Adipose tissue (tissue), 3 donors: Measurements from ENCODE around the gene FXYD2. TPM values are rescaled to one million over a fixed set of nuclear protein-coding genes. Genes with fewer than 3 reads are reported as not detected.

Source experiments
- H3K27ac ChIP-seq: one replicate; pipeline ENCODE4 v1.5.1; 2013; ENCODE audit warnings: low read depth, low read length
- WGBS, 3 donors: extraction: QIAGEN DNeasy Blood & Tissue Kit; methylation state at CpG; one replicate each; pipeline ENCODE4 v1.1.7; 2013; 5-methylcytosine and 5-hydroxymethylcytosine counted together
- polyA plus RNA-seq, 3 donors: library from polyadenylated mRNA; stranded (reverse); fragments of 200-250 nt; gene quantifications; one replicate each; pipeline ENCODE4 v1.2.3, GENCODE V29; 2013
- donor health status: healthy with polysubstance abuse.
- donor health status: Bipolar disorder and iron deficiency.
- donor health status: healthy.

The FXYD2 gene
- polyA plus RNA-seq, 3 donors, result 0.85 to 379 (median 10.3) TPM

DNA sequence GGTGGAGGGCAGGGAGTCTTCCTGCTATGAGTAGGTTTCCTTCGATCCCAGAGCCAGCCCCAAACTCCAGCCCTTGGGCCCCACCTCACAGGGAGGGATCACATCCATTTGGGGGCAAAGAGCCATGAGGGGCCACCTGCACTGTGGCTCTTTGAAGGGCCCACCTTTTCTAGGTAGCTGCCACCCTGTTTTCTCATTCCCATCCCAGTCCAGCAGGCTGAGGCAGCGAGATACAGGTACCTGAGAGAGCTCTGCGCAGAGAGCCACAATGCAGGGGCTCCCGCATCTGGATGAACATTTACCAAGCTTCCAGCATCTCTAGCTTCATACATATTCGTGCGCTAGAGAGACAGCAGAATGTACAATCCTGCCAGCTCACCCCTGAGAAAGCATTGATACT is 35.6 kb upstream of the FXYD2 start:
- 80 to 95% (median 86%) methylated on average over 6 of the region's 6 CpGs for WGBS, 3 donors
- no peak overlapping the region for H3K27ac ChIP-seq

DNA sequence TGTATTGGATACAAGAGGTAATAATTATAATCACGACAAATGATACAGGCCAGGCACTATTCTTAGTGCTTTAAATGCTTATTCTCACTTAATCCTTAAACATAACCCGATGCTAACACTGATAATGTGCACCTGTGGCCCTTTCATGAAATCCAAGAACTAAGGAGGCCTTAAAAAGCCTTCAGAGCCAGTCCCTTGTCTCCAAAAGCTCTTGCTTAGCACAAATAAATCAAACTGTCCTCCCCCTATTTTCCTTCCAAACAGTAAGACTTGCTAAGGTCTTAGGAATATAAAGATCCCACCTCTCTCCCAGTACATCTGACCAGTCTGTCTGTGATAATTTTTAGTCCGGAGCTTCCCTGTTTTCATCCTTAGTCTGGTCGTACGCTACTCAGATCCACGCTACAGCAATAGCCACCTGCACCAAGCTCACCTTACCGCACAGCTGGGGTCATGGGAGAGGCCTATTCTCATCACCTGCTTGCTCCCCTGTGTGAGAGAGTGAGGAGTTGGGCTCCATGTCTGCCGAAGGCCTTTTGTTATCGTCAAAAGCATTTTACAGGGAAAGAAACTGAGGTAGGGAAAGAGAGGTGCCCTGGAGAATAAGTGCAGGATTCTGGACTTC is 35.1 kb upstream of the FXYD2 start:
- WGBS, 3 donors, result 81 to 84% (median 82%) methylated on average over 9 of the region's 9 CpGs
- H3K27ac ChIP-seq, result no peak overlapping the region

DNA sequence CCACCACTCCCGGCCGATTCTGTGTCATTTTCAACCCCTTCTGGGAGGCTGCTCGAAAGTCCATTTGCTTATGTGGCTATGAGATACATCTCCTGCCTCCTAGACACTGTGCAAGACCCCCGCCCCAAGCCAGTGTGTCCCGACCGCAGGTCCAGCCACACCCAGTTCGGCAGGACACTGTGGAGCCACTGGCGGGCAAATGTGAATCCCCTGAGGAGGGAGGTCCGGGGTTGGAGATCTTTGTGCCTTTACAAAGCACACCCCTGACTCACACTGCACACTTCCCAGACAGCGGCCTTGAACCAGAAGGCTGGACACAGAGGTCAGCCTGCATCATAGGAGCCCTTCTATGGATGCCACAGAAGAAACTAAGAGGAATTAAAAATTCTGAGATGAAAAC is 34.5 kb upstream of the FXYD2 start:
- 80 to 91% (median 83%) methylated on average over 10 of the region's 10 CpGs for WGBS, 3 donors
- no peak overlapping the region for H3K27ac ChIP-seq

DNA sequence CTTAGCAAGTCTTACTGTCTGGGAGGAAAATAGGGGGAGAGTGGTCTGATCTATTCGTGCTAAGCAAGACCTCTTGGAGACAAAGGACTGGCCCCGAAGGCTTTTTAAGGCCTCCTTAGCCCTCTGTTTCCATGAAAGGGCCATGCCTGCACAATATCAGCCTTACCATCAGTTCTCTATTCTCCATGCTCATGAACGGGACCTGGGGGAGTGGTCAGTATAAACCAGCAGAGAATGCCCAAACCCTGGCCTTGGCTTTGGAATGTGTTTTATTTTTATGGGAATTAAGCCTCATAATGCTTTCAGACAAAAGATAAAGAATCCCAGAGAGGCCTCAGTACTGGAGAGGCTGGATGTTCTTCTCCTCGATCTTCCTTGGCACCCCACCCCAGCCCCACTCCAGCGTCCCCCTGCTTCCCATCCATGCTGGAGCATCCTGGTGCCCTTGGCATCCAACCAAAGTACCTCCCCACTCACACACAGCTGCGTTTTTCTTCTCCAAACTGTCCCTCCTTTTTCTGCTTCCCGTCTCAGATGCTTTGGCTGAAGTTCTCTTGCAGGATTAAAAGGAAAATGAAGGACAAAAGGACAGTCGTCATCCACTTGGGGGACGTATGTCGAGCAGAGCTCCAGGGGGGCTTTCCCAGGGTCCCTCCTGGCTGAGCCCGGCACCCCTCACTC is 33.3 kb upstream of the FXYD2 start:
- 54 to 74% (median 63%) methylated on average over 11 of the region's 11 CpGs for WGBS, 3 donors
- no peak overlapping the region for H3K27ac ChIP-seq

DNA sequence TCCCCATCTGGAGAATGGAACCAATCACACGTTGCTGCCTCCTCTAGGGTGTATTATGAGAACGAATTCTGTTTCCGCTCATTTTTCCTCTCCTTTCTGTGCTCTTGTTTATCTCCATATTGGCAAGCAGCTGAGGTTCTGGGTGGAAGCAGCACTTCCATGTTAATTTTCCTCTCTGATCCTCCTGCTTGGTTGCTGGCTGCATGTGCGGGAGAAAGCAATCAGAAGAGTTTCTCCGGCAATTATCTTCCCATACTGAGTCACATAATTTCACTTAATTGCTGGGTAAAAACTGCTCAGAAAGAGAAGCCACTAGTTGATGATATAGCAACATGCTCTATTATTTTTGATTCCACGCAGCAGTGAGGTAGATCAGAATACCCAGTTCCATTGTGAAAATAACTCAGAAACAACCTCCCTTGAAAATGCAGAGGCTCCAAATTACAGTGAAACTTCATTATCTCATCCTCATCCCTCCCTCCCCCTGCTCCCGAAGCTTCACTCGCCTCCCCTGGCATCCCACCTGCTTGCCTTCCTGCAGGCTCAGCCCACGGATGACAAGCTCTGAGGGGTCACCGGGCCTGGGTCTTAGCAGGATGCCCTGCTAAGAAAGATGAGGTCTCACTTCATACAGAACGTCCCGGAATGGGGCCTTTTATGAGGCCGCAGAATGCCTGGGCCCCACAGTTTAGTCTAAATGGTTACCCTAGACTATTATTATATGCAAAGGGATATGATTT is 31.5 kb upstream of the FXYD2 start:
- no peak overlapping the region for H3K27ac ChIP-seq
- WGBS, 3 donors, result 85 to 89% (median 89%) methylated on average over 13 of the region's 13 CpGs

DNA sequence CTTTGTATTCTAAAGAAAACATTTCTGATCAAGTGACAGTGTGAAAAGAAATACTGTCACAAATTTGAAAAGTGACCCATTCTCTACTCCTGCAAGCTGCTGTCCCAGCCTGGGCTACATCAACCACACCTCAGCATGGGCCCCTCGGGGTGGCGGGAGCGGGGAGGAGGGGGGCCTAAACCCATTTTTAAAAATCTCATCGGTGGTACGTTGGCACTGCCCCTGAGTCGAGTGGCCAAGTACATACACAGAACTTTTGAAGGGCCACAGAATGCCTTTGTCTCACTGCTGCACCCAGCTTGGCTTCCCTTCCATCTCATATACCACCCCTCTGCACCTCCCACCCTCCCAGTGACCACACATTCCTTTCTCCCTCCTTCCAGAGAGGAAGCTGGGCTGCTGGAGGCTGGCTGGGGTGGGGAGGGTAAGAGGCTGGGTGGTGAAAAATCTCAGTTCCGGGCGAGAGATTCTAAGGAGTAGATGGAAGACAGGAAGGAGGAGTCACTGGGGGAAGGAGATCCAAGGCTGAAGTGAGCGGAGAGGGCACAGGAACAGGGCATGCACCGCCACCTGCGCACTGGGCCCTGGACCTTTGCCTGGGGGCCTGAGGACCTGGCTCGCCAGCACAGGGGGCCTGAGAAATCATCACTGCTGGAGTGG is 30.8 kb upstream of the FXYD2 start:
- no peak overlapping the region for H3K27ac ChIP-seq
- 71 to 86% (median 83%) methylated on average over 12 of the region's 12 CpGs for WGBS, 3 donors

DNA sequence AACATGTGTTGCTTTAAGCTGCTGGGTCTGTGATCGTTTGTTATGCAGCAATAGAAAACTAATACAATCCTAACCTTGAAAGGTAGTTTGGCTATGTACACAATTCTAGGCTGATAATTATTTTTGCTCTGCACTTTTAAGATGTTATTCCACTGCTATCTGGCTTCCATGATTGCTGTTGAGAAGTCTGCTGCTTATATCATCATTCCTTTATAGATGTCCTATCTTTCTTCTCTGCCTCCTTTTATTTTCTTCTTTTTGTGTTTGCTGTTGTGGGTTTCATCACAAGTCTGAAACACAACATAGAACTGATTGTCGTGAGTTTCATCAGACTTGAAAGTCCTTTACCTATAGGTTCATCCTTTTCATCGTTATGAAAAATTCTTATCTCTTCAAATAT is 27.8 kb upstream of the FXYD2 start:
- no peak overlapping the region for H3K27ac ChIP-seq
- WGBS, 3 donors, result 64 to 73% (median 66%) methylated on average over 3 of the region's 3 CpGs

DNA sequence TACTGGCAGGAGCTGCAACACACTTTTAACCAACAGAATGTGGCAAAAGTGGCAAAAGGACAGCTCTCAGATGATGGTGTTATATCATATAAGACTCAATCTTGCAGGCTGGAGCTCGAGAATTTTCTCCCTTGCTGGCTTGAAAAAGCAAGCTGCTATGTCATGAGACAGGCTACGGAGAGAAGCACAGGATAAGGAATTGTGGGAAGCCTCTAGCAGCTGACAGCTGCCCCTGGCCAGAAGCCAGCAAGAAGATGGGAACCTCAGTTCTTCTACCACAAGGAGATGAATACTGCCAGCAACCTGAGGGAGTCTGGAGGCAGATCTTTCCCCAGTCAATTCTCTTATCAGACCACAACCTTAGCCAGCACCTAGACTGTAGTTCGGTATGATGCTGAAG is 27.3 kb upstream of the FXYD2 start:
- no peak overlapping the region for H3K27ac ChIP-seq
- 36 to 47% (median 43%) methylated on average over 3 of the region's 3 CpGs for WGBS, 3 donors

DNA sequence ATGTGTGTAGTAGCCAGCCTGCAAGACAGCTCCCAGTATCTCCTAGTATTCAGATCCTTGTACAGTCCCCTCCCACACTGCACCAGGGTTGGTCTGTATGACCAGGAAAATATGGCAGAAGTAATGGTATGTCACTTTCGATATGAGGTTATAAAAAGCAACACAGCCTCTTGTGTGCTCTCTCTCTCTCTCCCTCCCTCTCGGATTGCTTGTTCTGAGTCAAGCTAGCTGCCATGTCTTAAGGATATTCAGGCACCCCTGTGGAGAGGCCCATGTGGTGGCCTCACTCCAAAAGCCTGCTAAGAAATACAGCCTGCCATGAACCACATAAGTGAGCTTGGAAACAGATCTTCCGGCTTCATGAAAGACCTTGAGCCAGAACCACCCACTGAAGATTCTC is 26.6 kb upstream of the FXYD2 start:
- no peak overlapping the region for H3K27ac ChIP-seq
- 58 to 79% (median 62%) methylated on average over 3 of the region's 3 CpGs for WGBS, 3 donors

DNA sequence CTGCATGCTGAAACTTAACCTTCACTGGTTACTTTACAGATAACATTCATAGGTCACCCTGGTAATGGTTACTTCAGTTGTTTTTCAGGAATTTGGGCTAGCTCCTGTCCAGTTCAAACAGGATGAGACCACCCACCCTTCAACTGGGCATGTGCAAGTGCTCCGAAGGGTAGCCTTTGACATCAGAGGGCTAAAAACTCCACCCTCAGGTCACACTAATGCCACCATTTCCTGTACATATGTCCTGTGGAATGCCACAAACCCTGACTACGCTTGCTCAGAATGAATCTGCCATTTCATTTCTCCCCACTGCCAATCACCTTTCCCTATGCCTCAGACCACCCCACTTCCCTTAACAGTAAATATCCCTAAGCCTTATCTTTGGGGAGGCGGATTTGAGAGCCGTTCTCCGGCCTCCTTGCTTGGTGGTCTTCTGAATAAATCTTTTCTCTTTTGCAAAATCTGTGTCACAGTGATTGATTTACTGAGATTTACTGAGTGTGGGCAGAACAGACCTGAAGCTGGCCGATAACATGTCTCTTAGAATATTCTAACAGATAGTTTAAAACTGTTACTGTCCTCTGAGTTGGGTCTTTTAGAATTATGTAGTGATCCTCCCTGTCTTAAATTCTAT is 25.4 kb upstream of the FXYD2 start:
- WGBS, 3 donors, result 68 to 94% (median 71%) methylated on average over 6 of the region's 6 CpGs
- no peak overlapping the region for H3K27ac ChIP-seq

DNA sequence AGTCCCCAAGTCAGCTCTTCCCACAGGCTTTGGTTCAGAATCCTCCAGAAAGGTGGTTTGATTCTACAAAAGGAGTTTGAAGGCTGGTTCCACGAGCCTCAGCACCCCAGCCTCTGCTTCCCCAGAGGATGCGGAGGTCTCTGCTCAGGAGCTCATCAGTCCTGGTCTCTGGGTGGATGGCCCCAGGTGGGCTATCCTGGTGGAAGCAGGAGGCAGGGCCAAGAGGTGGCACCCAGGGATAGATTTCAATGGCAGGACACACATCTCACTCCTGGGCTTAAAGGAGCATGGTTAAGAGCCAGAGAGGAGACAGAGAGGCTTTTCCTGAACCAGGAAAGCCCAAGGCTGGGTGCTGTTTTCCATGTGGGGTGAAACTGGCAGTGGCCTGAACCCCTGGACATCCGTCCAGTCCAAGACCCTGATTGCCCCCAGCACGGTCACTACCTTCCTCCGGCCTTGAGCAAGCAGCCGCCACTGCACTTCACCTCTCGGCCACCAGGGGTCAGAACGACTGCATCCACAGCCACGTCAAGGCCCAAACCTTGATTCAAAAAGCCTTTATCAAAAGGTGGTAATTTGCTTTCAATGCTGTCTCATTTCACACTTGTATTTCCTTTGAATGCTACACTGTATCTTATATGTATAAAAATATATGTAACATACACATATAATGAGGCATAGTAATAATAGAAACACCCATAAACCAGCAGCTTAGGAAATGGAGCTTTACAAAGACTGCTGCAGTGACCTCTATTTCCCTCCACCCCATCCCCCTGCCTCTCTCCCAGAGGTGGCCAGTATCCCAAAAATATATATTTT is 19.3 kb upstream of the FXYD2 start:
- 22 to 24% (median 23%) methylated on average over 9 of the region's 9 CpGs for WGBS, 3 donors
- H3K27ac ChIP-seq, result no peak overlapping the region

DNA sequence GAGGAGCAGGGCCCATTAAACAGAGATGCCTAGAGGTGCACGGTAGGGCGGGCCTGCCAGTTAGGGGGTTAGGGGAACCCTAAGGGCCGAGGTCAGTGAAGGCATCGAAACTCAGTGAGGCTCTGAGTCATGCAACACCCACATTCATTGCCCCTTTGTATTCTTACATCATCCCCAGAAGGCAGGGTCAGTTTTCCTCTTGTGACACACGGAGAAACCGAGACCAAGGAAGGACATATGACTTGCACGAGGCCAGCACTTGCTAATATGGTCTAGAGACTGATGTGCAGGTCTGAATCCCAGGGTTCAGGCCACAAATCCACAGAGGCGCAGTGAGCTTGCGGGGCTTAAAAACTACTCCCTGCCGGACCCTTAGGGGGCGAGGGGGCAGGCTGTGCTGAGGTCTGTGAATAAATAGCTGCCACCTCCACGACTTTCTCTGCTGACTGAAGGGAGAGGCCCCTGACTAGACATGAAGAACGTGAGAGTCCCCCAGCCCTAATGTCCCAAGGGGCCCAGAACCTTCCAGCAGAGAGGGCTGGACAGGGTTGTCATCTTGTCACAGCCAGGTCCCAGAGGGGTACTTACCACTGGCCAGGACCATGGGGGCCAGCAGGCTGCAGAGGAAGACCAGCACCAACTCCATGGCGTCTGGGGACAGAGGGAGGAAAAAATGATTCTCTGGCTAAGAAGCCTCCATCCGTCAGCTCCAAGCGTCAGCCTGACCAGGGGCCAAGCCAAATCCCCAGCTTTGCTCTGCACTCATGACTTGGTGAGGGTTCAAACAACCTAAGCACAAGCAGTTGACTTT is 17.8 kb upstream of the FXYD2 start:
- 60 to 78% (median 68%) methylated on average over 16 of the region's 16 CpGs for WGBS, 3 donors

DNA sequence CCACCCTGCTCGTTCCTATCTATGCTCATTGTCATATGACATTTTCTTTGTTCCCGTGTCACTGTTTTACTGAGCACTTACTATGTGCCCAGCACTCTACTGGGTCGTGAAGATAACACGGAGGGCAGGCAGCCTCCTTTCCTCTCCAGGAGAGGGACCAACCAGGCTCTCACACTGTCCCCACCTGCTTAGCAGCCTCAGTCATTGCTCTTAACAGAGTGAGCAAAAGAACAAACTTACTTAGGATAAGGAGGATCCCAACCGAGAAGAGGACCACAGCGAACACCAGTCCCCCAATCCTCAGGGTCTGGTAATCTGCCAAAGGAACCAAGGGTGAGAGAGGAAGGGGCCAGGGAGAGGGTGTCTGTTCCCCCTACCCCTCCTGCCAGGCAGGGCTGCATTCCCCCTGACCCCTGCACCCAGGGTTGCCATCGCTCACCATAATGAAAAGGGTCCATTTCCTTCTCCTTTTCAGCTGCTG is 17.0 kb upstream of the FXYD2 start:
- WGBS, 3 donors, result 72 to 87% (median 75%) methylated on average over 7 of the region's 7 CpGs
- H3K27ac ChIP-seq, result no peak overlapping the region

More for the DNA sequence above, 17.8 kb upstream of the FXYD2 start:
- H3K27ac ChIP-seq, result no peak overlapping the region

DNA sequence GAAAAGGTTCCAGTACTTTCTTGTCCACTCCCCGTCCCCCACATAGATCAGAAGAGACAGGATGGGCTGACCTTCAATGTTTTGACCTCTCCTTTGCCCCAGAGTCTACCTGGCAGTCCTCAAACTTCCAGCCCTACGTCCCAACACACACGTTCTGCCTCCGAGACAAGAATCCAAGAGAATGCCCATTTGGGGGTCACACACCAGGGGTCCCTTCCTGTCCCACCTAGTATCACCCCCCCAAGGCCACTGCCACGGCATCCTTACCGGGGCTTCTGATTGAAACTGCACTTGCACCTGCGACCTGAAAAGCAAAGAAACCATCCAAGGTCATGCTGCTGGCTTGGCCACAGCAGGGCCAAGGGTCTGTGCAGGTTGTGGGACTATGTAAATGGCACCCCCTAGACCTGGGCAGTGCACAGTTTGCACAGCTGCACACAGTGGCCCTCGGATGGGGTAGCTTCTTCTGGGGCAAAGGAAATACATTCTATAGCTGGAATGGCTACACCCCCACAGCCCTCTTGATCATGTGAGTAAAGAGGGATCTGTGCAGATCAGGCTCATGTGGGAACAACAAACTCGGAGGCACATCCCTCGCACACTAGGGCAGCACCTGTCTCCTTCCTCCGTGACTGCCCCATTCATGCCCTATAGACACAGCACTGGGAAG is 16.5 kb upstream of the FXYD2 start:
- 59 to 90% (median 87%) methylated on average over 11 of the region's 11 CpGs for WGBS, 3 donors
- no peak overlapping the region for H3K27ac ChIP-seq

DNA sequence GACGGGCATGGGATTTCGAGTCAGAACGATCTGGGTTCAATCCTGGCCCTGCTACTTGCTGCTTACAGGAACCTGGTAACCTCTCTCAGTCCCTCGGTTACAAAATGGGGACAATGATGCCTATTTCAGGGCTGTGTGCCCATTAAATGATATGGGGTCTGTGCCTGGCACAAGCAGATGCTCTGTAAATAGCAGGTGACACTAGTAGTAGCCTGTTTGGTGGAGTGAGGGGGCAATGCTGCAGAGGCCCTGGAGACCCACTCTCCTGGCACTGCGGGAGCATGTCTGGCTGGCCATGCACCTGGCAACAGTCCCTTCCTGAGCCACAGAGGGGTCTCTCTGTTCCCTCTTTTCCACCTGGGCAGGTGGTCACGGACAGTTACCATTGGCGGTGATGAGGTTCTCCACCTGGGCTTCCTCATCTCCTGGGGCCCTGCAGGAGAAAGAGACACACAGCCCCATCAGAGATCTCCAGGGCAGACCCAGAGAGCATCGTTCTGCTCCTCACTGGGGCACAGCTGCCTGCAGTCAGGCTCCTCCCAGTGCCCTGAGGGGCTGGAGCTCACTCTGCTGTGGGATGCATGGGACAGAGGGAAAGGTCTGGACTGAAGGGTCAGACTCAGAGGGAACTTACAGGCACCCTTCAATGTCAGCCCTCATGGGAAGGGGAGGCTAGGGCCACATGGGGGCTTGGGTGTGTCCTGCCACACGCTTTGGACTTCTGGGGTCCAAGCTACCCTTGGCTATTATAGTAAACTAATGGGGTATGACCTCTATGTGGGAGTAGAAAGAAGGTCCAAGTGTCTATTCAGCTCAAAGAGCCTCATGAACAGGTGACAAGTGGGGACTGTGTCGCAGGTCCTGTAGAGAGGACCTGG is 15.6 kb upstream of the FXYD2 start:
- 91 to 95% (median 93%) methylated on average over 10 of the region's 10 CpGs for WGBS, 3 donors
- H3K27ac ChIP-seq, result no peak overlapping the region
